Kidney (tissue), 14 donors: Measurements from ENCODE around the gene SLC7A14. TPM values are rescaled to one million over a fixed set of nuclear protein-coding genes. Genes with fewer than 3 reads are reported as not detected.
A peak's percentile ranks its signal among the peaks of the same experiment; 100 is the strongest.

Experiments
- DNase-seq, 5 donors: peaks; one replicate each; pipeline ENCODE4 v3.0.0-alpha.2; 2013 to 2020
- FAIRE-seq: peaks from 2 replicates; lab custom pipeline; 2012; peaks lifted over from hg19 to GRCh38; lab: Jason Lieb, UNC
- H3K27ac ChIP-seq, 2 donors: one replicate each; pipeline ENCODE4 v1.7.0; 2013; ENCODE audit warnings: low read depth in 2 of 2, low read length in 2 of 2, inconsistent platforms in 1 of 2
- H3K27me3 ChIP-seq: one replicate; pipeline ENCODE4 v1.7.1; 2013; ENCODE audit warnings: low read length, inconsistent platforms; ENCODE audit not compliant: control insufficient read depth, insufficient read depth
- H3K36me3 ChIP-seq, 3 donors: one replicate each; pipeline versions ENCODE4 v1.7.0 to v1.7.1; 2013; ENCODE audit warnings: low read length in 3 of 3, control low read depth in 1 of 3, inconsistent platforms in 1 of 3; ENCODE audit not compliant: insufficient read depth in 3 of 3, control insufficient read depth in 2 of 3
- H3K4me1 ChIP-seq, 3 donors: one replicate each; pipeline versions ENCODE4 v1.7.0 to v1.7.1; 2013; ENCODE audit warnings: low read length in 3 of 3, inconsistent platforms in 1 of 3, low read depth in 1 of 3; ENCODE audit not compliant: control insufficient read depth in 2 of 3, insufficient read depth in 2 of 3
- H3K4me3 ChIP-seq, 3 donors: one replicate each; pipeline versions ENCODE4 v1.7.0 to v1.8.1; 2013; ENCODE audit warnings: low read length in 3 of 3, control low read depth in 1 of 3, inconsistent platforms in 1 of 3
- H3K9ac ChIP-seq, 3 donors: one replicate each; pipeline versions ENCODE4 v1.7.0 to v1.7.1; 2013; ENCODE audit warnings: low read length in 3 of 3, control low read depth in 1 of 3, inconsistent platforms in 1 of 3
- H3K9me3 ChIP-seq, 3 donors: one replicate each; pipeline versions ENCODE4 v1.7.0 to v1.7.1; 2013; ENCODE audit warnings: low read length in 3 of 3, control low read depth in 1 of 3, inconsistent platforms in 1 of 3; ENCODE audit not compliant: control insufficient read depth in 2 of 3, insufficient read depth in 1 of 3
- intact Hi-C: fragments of 100-400 bp; cut with DNase I; formaldehyde crosslinking; loops from one replicate; pipeline ENCODE4 v1.11.1; 2022
- polyA plus RNA-seq: library from polyadenylated mRNA; stranded (reverse); fragments of 350-450 nt; fragmentation: Illumina TruSeq; extraction: RNeasy Lipid Tissue Mini Kit (QIAGEN cat#74804); gene quantifications from one replicate; pipeline ENCODE4 v1.2.3, GENCODE V29; 2014; ENCODE audit warnings: low read depth, low replicate concordance; ENCODE audit not compliant: insufficient read depth
- total RNA-seq: library from RNA; stranded (reverse); fragmentation: NEBNext Ultra II Directional; extraction: Animal tissue kit (Norgen Biotek cat#: 25700); gene quantifications from one replicate; pipeline ENCODE4 v1.2.1, GENCODE V29; 2021
- TF ChIP-seq, protein P1 (sequence below): IDR thresholded peaks from 3 replicates; pipeline ENCODE4 v1.5.1; 2012; ENCODE audit warnings: mild to moderate bottlenecking, moderate library complexity, borderline replicate concordance; ENCODE audit not compliant: insufficient read depth; ENCODE audit errors: extremely low read depth
- donor health status: control.
- donor health status: control.
- donor health status: control.
- donor health status: control.
- donor health status: control.
- donor health status: DM: yes; HTN: yes; CAD: no.
- donor health status: Normal renal cell carcinoma (clear cell type).

SLC7A14 gene
- total and polyA plus RNA-seq, 2 donors from 2014 or later = 0.04 TPM; not detected in 1

- DNase-seq (no peak), FAIRE-seq (no peak)
- Histone ChIP-seq H3K4me3 (no peak overlapping the region), H3K9me3 (no peaks in the 10 kb centered on the region), H3K4me1 (no peaks in the 10 kb centered on the region), H3K27me3 (no peaks in the 10 kb centered on the region), H3K27ac (no peak overlapping the region), H3K36me3 (peaks cover 0 to 3% (median 0%) of the 10 kb centered on the region in 3 donors), H3K9ac (no peak overlapping the region)
- intact Hi-C loops = no loop called here
- TF ChIP-seq, protein P1, sequence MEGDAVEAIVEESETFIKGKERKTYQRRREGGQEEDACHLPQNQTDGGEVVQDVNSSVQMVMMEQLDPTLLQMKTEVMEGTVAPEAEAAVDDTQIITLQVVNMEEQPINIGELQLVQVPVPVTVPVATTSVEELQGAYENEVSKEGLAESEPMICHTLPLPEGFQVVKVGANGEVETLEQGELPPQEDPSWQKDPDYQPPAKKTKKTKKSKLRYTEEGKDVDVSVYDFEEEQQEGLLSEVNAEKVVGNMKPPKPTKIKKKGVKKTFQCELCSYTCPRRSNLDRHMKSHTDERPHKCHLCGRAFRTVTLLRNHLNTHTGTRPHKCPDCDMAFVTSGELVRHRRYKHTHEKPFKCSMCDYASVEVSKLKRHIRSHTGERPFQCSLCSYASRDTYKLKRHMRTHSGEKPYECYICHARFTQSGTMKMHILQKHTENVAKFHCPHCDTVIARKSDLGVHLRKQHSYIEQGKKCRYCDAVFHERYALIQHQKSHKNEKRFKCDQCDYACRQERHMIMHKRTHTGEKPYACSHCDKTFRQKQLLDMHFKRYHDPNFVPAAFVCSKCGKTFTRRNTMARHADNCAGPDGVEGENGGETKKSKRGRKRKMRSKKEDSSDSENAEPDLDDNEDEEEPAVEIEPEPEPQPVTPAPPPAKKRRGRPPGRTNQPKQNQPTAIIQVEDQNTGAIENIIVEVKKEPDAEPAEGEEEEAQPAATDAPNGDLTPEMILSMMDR = no peak
Measured at GRCh38 chr3:170432416-170432815, 153.5 kb downstream of the SLC7A14 start.

DNA sequence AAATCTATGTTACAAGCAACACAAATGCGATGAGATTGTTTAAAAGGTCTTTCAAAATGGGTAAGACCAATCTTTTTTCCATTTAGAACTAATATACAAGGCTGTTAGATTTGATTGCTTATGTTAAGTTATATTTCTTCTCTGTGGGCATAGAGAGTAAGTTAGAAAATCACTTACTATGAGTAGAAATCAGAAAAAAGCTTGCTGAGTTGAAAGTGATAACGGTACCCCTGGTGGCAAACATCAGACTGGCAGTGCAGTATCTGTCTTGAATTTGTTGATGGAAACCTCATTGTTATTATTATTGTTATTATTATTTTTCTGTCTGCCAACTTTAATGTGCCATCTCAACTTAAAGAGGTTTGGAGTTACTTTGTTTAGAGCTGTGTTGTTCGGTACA, 154.8 kb downstream of the SLC7A14 start:
- FAIRE-seq = no peak

GRCh38 chr3:170429050-170429449, 156.8 kb downstream of the SLC7A14 start:
- H3K36me3 ChIP-seq = no peaks in the 10 kb centered on the region
- no peaks in the 10 kb centered on the region for H3K4me1 ChIP-seq
- no peak overlapping the region for H3K9ac ChIP-seq
- no peaks in the 10 kb centered on the region for H3K27me3 ChIP-seq
- no peaks in the 10 kb centered on the region for H3K9me3 ChIP-seq
- DNase-seq (peak in 1 of 5 donors; percentile 32), FAIRE-seq (no peak)
- H3K4me3 ChIP-seq = no peak overlapping the region
- intact Hi-C loops = no loop called here
- TF ChIP-seq, protein P1 = no peak
- no peak overlapping the region for H3K27ac ChIP-seq

More for the DNA sequence above, 154.8 kb downstream of the SLC7A14 start:
- Histone ChIP-seq H3K36me3 (peaks cover 0 to 3% (median 0%) of the 10 kb centered on the region in 3 donors), H3K4me3 (no peak overlapping the region), H3K4me1 (no peaks in the 10 kb centered on the region), H3K9ac (no peak overlapping the region), H3K27me3 (no peaks in the 10 kb centered on the region), H3K9me3 (no peaks in the 10 kb centered on the region), H3K27ac (no peak overlapping the region)
- TF ChIP-seq, protein P1 = no peak
- intact Hi-C loops = no loop called here
- no peak for DNase-seq

GRCh38 chr3:170428095-170428494, 157.8 kb downstream of the SLC7A14 start:
- no peaks in the 10 kb centered on the region for H3K27me3 ChIP-seq
- no peak for FAIRE-seq
- no peak for DNase-seq
- H3K27ac ChIP-seq = no peak overlapping the region
- no peak overlapping the region for H3K4me3 ChIP-seq
- H3K36me3 ChIP-seq = no peaks in the 10 kb centered on the region
- intact Hi-C loops = no loop called here
- TF ChIP-seq, protein P1 = no peak
- no peaks in the 10 kb centered on the region for H3K4me1 ChIP-seq
- no peaks in the 10 kb centered on the region for H3K9me3 ChIP-seq
- no peak overlapping the region for H3K9ac ChIP-seq
